ENCODE results near the gene IL16.

- TF ChIP-seq CTCF (IDR thresholded peaks at IDR 0.05) (no peak), EZH2 (IDR thresholded peaks at IDR 0.05; ENCODE audit: borderline replicate concordance, insufficient read depth, low read depth, low read length, poor library complexity, severe bottlenecking) (no peak)
Measured at GRCh38 chr15:81191701-81192100, 5.0 kb upstream of the IL16 start.
